Measurements from ENCODE around the gene OLFML2B.

Gene OLFML2B

DNA sequence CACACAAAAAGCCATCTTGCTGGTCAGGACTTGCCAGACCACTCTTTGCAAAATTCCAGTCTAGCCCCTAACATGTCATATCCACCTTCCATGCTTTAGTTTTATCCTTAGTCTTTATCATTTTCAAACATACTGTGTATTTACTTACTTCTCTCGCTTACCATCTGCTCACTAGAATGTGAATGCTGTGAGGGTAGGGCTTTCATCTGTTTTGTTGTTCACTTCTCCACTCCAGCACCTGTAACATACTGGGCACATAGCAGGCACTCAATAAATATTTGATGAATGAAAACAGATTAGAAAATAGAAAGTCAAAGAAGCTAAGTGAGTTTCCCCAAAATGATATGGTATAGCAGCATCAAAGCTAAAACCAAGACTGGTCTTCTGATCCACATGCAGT is 79.9 kb downstream of the OLFML2B start:
- peak; percentile 13 for DNase-seq

DNA sequence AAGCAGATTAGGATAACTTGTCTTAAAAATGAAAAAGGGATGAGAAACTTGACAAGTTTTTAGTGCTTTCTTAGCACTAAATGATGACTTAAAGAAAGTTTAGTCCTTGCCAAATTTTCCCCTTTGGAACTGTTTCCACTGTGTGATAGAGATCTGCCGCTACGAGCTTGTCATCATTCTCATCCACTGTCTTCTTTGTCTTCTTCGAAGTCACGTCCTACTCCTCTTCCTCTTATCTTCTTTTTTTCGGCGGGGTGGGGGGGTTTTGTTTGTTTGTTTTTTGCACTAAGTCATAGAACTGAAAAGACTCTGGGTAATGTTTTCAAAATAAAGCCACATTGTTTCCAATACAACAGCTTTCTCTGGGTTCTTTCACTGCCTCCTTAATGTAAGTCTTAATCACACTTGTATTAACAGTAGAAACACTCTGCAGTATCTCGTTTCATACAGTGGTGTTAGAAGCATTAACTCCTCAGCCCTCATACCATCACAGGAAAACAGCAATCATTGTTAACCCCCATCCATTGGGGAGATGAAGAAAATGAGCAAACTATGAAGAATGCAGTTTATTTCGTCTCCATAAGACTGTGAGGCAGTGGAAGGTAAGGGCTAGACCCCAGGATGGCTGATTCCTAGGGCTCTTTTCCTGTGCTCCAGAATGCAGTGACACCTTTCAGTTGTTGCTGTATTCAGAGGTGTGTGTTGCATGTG is 81.8 kb downstream of the OLFML2B start:
- no peak for DNase-seq

DNA sequence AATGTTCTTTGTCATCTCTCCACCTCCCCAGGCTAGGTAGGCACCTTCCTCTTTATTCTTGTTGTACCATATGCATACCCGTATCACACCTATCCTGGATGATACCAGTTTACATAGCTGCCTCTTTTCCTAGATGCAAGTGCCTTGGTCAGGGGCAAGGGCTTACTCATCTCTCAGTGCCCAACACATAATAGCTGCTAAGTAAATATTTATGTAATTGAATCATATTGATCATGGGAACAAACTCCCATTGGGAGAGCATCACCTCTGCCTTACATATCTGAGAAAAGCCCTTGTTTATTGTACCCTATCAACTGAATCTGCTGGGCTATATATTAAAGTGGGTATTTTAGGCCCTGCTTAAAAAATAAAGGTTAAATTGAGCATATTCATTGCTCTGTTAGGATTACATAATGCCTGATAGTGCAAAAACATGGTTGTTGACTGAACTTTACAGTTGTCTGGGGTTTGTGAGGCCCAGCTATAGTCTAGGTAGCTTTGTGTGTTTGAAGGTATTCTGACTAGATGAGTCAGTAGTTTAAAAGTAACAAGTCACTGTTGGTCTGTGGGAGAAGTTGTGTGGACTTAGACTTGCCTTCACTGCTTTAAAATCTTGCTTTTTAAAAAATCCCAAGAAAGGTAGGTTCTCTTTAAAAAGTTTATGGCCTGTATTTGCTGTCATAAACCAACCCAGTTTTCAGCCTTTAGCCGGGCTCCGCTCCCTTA is 82.6 kb downstream of the OLFML2B start:
- DNase-seq, result peak; percentile 12

DNA sequence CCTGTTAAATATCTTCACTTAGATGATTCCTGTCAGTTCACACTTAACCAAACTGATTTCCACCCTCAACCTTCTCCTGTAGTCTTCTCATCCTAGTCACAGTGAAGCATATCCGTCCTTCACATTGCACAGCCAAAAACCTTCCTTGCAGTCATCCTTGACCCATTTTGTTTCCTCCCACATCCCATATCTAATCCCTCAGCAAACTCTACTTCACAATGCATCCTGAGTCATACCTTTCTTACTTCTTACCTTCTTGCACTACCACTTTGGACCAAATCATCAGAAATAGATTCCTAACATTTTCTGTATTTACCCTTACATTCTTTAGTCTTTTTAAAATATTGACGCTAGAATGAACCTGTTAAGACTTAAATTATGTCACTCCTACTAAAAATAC is 86.9 kb downstream of the OLFML2B start:
- no peak for DNase-seq

DNA sequence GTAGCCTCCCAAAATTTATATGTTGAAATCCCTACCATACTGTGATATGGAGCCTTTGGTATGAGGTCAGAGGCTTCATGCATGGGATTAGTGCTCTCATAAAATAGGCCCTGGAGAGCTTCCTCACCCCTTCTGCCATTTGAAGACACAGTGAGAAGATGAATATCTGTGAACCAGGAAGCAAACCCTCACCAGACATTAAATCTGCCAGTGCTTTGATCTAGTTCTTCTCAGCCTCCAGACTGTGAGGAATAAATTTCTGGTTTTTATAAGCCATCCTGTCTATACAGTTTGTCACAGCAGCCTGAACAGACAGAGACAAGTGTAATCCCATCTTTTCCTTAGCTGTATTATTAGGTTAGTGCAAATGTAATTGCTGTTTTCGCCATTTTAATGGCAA is 88.4 kb downstream of the OLFML2B start:
- DNase-seq, result no peak

DNA sequence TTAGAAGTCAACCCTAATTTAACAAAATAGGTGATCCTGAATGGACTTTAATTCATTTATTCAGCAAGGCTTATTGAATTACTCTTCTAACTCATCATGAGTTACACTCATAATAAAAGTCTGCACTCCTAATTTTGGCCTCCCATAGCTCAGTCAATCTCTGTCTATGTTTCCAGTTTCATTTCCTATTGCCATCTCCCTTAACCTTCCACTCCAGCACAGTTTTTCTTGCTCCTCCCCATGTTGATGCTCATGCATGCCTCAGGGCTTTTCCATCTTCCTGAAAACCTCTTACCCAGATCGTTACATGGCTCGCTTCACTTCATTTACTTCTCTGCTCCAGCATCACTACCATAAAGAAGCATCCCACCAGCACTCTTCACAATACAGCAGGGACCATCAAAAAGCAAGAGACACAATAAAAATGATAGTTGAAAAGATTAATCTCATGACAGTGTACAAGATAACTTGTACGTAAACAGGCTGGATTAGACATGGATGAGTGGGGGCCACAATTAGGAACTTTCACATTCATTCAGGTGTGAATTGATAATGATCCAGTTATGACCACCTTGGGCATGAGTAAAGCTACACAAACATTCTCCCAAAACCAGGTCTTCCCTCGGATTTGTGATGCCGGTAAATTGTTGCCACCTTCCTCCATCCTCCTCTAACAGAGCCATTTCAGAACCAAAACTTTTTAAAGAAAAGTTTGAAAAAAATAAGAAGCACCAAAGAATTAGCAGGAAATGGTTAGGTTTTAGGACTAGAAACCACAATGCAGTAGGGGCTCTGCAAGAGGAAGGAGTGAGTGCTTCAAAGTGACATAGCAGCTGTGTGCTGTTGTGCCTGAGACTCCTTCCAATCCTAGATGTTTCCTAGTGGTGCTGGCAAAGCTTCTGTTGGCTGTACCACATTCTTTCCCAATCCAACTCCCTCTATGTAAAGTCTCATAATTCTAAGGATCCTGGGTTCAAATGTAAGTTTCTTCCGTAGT is 89.8 kb downstream of the OLFML2B start:
- peak; percentile 43 for DNase-seq
